ENCODE measurements around the gene PCDHGA10.
"Not testable (repeated sequence)": the region's sequence is repeated elsewhere in the genome, so short reads cannot be mapped to it uniquely, and the experiment has no call there.

Gene PCDHGA10

GRCh38 chr5:141422742-141423291 lies 10.0 kb downstream of the PCDHGA10 start:
- FAIRE-seq: no peak

GRCh38 chr5:141427783-141428426 lies 15.1 kb downstream of the PCDHGA10 start:
- no peak for FAIRE-seq

- no peak for FAIRE-seq
Observed at GRCh38 chr5:141430332-141431113, 17.7 kb downstream of the PCDHGA10 start, which contains the start of gene PCDHGA12. Gene PCDHGA12 (plus strand): TSS chr5:141430507. CDS start chr5:141430760, 253 bp downstream.

- FAIRE-seq: no peak
Observed at GRCh38 chr5:141431286-141431685, 18.5 kb downstream of the PCDHGA10 start.

GRCh38 chr5:141432308-141432707 lies 19.5 kb downstream of the PCDHGA10 start:
- not testable (repeated sequence) for FAIRE-seq

GRCh38 chr5:141432726-141433125 lies 19.9 kb downstream of the PCDHGA10 start:
- not testable (repeated sequence) for FAIRE-seq

GRCh38 chr5:141434006-141434405 lies 21.2 kb downstream of the PCDHGA10 start:
- no peak for FAIRE-seq

- FAIRE-seq: no peak
Observed at GRCh38 chr5:141437221-141437620, 24.4 kb downstream of the PCDHGA10 start.

- no peak for FAIRE-seq
Observed at GRCh38 chr5:141439411-141440141, 26.8 kb downstream of the PCDHGA10 start.

- FAIRE-seq: no peak
Observed at GRCh38 chr5:141440341-141440740, 27.6 kb downstream of the PCDHGA10 start.

- FAIRE-seq: no peak
Observed at GRCh38 chr5:141441571-141442170, 28.9 kb downstream of the PCDHGA10 start.

- no peak for FAIRE-seq
Observed at GRCh38 chr5:141465351-141465750, 52.6 kb downstream of the PCDHGA10 start.

Measured in G401.6 (cell line).